ENCODE results near the gene C11orf21. TPM values are rescaled to one million over a fixed set of nuclear protein-coding genes. Genes with fewer than 3 reads are reported as not detected.

Gene C11orf21
- total RNA-seq, 1 donor from 2014 or later, result 1.0 TPM

Other genes starting within 250 kb of the C11orf21 start
- gene IGF2, start 162.5 kb downstream of the C11orf21 start, total RNA-seq, result 148 TPM
- gene INS, start 140.7 kb downstream of the C11orf21 start, total RNA-seq, result 0.74 TPM
- not detected for gene TH, start 130.1 kb downstream of the C11orf21 start, total RNA-seq
- 0.64 TPM for gene ASCL2, start 31.3 kb downstream of the C11orf21 start, total RNA-seq
- 1.3 TPM for gene TSPAN32, start 95 bp upstream of the C11orf21 start, total RNA-seq
- 723 TPM for gene CD81, start 75.4 kb upstream of the C11orf21 start, total RNA-seq
- 55.2 TPM for gene TSSC4, start 98.8 kb upstream of the C11orf21 start, total RNA-seq
- gene TRPM5, start 142.6 kb upstream of the C11orf21 start, total RNA-seq, result not detected
- gene KCNQ1, start 143.1 kb upstream of the C11orf21 start, total RNA-seq, result 10.7 TPM

Data from mesenteric fat pad (tissue), 1 donor.